ENCODE results near the gene HSDL2.
"Not testable (repeated sequence)": the region's sequence is repeated elsewhere in the genome, so short reads cannot be mapped to it uniquely, and the experiment has no call there.

HSDL2 gene

DNA sequence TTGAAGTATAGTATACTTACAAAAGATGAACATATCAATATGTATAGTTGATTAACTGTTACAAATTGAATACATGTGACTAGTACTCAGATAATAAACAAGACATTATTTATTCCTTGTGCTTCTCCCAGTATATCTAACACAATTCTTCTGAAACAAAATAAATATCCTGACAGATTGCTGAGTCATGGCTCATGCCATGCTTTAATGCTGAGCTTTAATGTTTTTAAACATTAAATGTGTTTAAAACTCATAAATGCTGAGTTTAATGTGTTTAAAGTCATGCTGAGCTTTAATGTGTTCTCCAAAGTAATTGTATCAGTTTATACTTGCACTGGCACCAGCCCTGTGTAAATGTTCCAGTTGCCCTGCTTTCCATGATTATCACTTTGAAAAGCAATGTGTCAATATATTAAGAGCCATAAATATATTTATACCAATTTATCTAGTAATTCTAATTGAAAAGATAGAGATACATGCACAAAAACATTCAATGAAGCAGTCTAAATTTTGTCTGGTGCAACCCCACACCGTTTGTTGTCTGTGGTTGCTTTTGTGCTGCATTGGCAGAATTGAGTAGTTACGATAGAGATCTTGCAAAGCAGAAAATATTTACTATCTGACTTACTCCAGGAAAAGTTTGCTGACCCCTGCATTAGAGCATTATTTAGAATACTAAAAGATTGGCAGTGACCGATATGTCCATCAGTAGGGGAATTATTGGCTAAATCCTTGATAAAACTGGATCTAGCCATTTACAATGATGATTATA, 122.5 kb downstream of the HSDL2 start:
- no peak for DNase-seq

- no peak for DNase-seq
These were observed 123.3 kb downstream of the HSDL2 start for GRCh38 chr9:112503170-112503569.

GRCh38 chr9:112505086-112505485, 125.2 kb downstream of the HSDL2 start:
- no peak for DNase-seq

DNA sequence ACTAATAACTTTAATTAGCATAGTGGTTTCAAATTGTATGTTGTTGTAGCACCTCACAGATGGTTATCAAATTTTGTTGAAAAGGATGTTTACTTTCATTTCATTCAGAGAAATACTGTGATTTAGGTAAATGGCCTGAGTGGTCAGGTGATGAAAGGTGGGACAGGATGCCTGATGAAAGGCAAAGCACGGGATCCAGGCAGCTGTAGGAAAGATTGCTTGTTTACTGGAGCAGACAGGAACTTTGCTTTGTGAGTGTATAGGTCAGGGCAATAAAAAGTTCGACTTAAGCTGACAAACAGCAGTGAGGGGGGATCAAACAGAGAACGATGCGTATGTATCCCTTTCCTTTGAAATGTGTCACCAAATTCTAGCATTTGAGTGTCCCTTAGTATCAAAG, 125.7 kb downstream of the HSDL2 start:
- no peak for DNase-seq

- no peak for DNase-seq
These were observed 126.7 kb downstream of the HSDL2 start for GRCh38 chr9:112506571-112506970.

DNA sequence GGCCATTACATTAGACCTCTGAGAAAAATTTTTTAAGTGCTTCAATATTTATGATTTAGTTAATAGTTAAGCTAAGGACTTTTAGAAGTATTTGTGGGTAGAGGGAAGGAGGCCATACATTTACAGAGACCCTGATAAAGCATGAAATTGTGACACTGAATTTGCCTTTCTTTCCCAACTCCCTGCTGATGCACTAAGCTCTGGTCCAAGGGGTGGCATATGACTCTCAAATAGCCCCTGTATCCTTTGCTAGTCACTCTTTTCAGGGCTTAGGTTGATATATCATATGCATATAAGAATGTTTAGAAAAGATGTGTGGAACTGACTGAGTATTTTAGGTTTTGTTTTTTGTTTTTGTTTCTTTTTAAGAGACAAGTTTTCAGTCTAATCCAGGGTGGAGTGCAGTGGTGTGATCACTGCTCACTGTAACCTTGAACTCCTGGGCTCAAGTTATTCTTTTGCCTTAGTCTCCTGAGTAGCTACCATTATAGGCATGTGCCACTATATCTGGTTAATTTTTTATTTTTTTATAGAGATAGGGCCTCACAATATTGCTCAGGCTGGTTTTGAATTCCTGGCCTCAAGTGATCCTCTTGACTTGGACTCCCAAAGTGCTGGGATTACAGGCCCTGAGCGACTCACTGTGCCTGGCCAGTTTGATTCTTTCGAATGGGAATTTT, 127.2 kb downstream of the HSDL2 start:
- DNase-seq, result no peak

- no peak for DNase-seq
These were observed 128.5 kb downstream of the HSDL2 start for GRCh38 chr9:112508377-112508776.

- DNase-seq, result not testable (repeated sequence)
These were observed 132.5 kb downstream of the HSDL2 start for GRCh38 chr9:112512377-112512776.

DNA sequence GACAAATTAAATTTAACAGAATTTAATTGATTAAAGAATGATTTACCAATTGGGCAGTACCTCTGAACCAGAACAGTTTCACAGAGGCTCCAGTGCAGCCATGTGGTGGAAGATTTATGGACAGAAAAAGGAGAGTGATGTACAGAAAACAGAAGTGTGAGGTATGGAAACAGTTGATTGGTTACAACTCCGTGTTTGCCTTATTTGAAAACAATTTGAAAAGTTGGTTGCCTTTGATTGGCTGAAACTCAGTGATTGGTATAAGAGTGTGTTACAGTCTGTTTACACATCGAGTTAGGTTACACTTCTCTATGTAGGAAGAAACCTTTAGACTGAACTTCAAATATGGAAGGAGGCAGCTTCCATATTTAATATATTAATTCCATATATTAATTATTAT, 136.9 kb downstream of the HSDL2 start:
- no peak for DNase-seq

DNA sequence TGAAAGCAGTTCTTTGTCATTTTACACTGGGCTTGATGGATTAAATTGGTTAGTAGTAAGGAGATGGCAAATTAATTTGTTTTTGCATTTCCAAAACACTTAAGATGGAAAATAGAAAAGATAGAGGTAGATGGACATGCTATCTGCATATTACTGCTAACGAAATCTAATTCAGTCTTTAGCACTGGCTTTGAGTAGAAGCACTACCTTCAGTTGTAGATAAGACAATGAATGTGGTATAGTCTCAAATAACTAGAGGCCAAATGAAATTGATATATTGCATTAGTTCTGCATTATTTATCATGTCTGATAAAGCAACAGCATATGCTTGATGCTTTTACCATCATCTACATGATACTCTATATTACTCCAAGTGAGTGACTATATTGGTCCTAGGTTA, 140.2 kb downstream of the HSDL2 start:
- DNase-seq, result no peak

DNA sequence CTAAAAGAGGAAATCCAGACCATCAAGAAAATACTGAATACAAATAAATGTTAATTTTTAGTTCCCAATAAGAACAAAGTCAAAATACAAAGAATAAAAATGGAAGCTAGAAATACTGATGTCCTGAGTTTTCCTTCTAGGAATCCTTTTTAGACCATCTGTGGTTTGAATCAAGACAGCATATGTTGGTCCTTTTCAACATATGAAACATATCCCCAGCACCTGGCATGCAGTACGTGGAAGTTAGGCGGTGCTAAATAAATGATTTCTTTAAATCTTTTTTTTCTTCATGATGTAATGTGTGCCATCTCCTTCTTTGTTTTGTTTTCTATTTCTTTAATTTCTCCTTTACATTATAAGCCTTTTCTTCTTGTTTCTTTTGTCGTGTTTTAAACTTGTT, 140.7 kb downstream of the HSDL2 start:
- DNase-seq, result no peak
